Thyroid gland (tissue), 4 donors: Measurements from ENCODE around the gene ZNF407. TPM values are rescaled to one million over a fixed set of nuclear protein-coding genes. Genes with fewer than 3 reads are reported as not detected.

Experiments used
- DNase-seq, 2 donors: peaks; one replicate each; pipeline ENCODE4 v3.0.0-alpha.2; 2019
- H3K27ac ChIP-seq, 3 donors: fragments of 200-600 bp; sonication (generic); 1 replicate in 2 of 3; 2 replicates in 1 of 3; pipeline ENCODE4 v1.5.1; 2016 to 2019; ENCODE audit warnings: mild to moderate bottlenecking in 1 of 3, moderate library complexity in 1 of 3
- H3K27me3 ChIP-seq: fragments of 200-600 bp; sonication (generic); one replicate; pipeline ENCODE4 v1.5.1; 2019
- H3K36me3 ChIP-seq, 2 donors: fragments of 200-600 bp; sonication (generic); one replicate each; pipeline ENCODE4 v1.5.1; 2016 to 2019
- H3K4me1 ChIP-seq, 2 donors: fragments of 200-600 bp; sonication (generic); one replicate each; pipeline ENCODE4 v1.5.1; 2017 to 2019
- H3K4me3 ChIP-seq, 3 donors: fragments of 200-600 bp; sonication (generic); replicated peaks in 1 of 3; 1 replicate in 2 of 3; 2 replicates in 1 of 3; pipeline ENCODE4 v1.5.1; 2016; ENCODE audit warnings: mild to moderate bottlenecking in 1 of 3
- H3K9me3 ChIP-seq: fragments of 200-600 bp; sonication (generic); one replicate; pipeline ENCODE4 v1.5.1; 2017
- CTCF ChIP-seq, 6 experiments: fragments of 200-600 bp in 3 of 6; fragments of 450-650 bp in 3 of 6; sonication (generic) in 3 of 6; IDR thresholded peaks; one replicate each; pipeline ENCODE4 v1.5.1; 2016 to 2019; ENCODE audit warnings: antibody characterized with exemption in 6 of 6, mild to moderate bottlenecking in 2 of 6, inconsistent platforms in 1 of 6, moderate library complexity in 1 of 6
- POLR2A ChIP-seq, 2 donors: fragments of 450-650 bp; IDR thresholded peaks; one replicate each; pipeline ENCODE4 v1.6.1; 2017; ENCODE audit warnings: antibody characterized with exemption in 2 of 2, mild to moderate bottlenecking in 2 of 2, moderate library complexity in 1 of 2
- WGBS, 2 donors: methylation state at CpG; one replicate each; pipeline ENCODE4 v1.1.5; 2017; 5-methylcytosine and 5-hydroxymethylcytosine counted together
- intact Hi-C: fragments of 100-400 bp; cut with DNase I; formaldehyde crosslinking; loops from one replicate; pipeline ENCODE4 v1.15.1; 2023
- total RNA-seq, 4 donors: library from RNA; depleted of rRNA; stranded (reverse); fragments of >200 nt; gene quantifications; one replicate each; pipeline ENCODE4 v1.2.3, GENCODE V29; 2016

The ZNF407 gene
- total RNA-seq, 4 donors from 2014 or later = 20.2 to 40.0 (median 26.4) TPM

DNA sequence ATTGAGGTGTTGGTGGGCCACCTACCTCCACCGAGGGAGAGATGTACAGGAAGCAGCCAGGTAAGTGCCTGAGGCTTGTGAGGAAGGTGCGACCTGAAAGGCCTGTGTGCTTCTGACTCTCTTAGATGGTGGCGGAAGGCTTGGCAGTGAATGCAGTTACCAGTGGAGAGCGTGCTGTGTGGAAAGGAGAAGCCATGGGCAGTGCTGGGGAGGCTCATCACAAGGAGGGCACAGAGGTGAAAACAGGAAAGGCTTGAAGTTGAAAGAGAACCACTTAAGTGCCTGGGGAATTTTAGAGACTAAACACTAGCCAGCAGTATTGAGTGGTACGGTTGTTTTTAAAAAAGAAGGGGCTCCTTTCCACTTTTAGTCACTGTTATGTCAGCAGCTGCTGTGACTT is 130.9 kb downstream of the ZNF407 start:
- no peak overlapping the region for H3K4me3 ChIP-seq
- peak overlapping the region in 2 of 3 donors; percentile 40 to 44 for H3K27ac ChIP-seq
- H3K4me1 ChIP-seq = peaks cover 6 to 16% of the 10 kb centered on the region in 2 donors
- H3K9me3 ChIP-seq = no peaks in the 10 kb centered on the region
- intact Hi-C loops = no loop called here
- 34 to 58% methylated on average over 5 of the region's 5 CpGs for WGBS, 2 donors
- TF ChIP-seq CTCF (IDR thresholded peaks at IDR 0.05) (no peak), POLR2A (IDR thresholded peaks at IDR 0.05) (no peak)
- no peaks in the 10 kb centered on the region for H3K36me3 ChIP-seq
- peak; percentile 62 to 64 for DNase-seq
- H3K27me3 ChIP-seq = no peaks in the 10 kb centered on the region

DNA sequence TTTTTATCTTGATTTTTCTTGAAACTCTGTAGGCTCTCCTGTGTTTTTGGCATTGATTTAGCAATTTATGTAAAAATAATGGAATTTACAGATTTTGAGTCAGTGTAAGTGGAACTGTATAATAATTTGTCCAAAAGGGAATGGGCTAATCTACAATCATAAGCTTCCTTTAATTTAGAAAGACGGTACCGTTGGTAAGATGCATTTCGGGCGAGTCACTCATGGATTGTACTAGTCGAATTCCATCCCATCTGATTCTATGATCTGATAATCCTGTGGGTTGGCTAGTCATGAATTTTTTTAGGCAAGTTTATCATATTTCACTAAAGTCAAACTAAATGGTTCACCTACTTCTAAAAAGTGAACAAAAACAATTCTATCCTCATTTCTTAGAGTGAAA is 133.4 kb downstream of the ZNF407 start:
- H3K27ac ChIP-seq = no peak overlapping the region
- TF ChIP-seq CTCF (IDR thresholded peaks at IDR 0.05) = no peak
- no peak for TF ChIP-seq POLR2A (IDR thresholded peaks at IDR 0.05)
- 96 to 99% methylated on average over 5 of the region's 5 CpGs for WGBS, 2 donors

DNA sequence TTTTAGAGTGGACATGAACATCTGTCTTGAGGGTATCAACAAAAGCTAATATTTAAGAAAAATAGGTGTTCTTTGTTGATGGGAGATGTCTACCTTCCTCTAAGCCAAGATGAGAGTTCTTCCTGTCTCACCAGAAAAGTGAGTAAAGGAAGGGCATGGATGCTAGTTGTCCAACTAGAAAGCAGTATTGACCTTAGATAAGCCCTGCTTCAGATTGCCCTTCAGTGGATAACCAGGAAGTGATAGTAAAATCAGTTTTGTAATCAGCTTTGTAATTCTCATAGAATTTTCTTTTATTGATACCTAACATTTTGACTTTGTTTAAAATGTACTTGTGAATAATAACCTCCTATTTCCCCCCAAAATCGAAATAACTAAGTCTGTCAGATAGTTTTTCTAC is 134.7 kb downstream of the ZNF407 start:
- intact Hi-C loops = no loop called here
- no peak for DNase-seq
- H3K9me3 ChIP-seq = no peaks in the 10 kb centered on the region
- H3K27me3 ChIP-seq = no peaks in the 10 kb centered on the region
- H3K4me3 ChIP-seq = no peak overlapping the region
- H3K27ac ChIP-seq = no peak overlapping the region
- no peak for TF ChIP-seq CTCF (IDR thresholded peaks at IDR 0.05)
- no peak for TF ChIP-seq POLR2A (IDR thresholded peaks at IDR 0.05)
- peaks cover 6 to 21% of the 10 kb centered on the region in 2 donors for H3K4me1 ChIP-seq
- H3K36me3 ChIP-seq = no peaks in the 10 kb centered on the region
- WGBS, 2 donors = 93 to 97% methylated on average over 1 of the region's 1 CpG

More for the DNA sequence above, 133.4 kb downstream of the ZNF407 start:
- peaks cover 6 to 21% of the 10 kb centered on the region in 2 donors for H3K4me1 ChIP-seq
- H3K4me3 ChIP-seq = no peak overlapping the region
- H3K9me3 ChIP-seq = no peaks in the 10 kb centered on the region
- DNase-seq = no peak
- intact Hi-C loops = no loop called here
- H3K27me3 ChIP-seq = no peaks in the 10 kb centered on the region
- H3K36me3 ChIP-seq = no peaks in the 10 kb centered on the region

DNA sequence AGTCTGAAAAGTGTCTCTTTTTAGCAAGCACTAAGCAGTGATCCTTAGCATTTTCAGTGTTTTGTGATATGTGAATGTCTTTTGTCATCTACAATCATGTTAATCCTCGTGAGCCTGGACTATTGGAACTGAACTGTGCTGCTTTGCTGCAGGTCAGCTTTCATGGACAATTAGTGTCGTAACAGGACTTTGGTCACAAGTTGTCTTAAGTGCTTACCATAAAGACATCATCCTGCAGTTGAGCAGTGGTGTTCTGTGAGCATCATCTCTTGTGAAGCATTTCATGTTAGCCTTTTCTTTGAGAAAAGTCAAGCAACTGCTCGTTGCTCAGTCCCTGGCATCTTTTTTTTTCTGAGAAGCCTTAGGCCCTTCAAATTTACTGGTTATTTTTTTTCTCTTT is 135.9 kb downstream of the ZNF407 start:
- WGBS, 2 donors = 78 to 80% methylated on average over 3 of the region's 3 CpGs
- no peaks in the 10 kb centered on the region for H3K9me3 ChIP-seq
- intact Hi-C loops = no loop called here
- peaks cover 6 to 15% of the 10 kb centered on the region in 2 donors for H3K4me1 ChIP-seq
- H3K27ac ChIP-seq = no peak overlapping the region
- no peak overlapping the region for H3K4me3 ChIP-seq
- no peak for DNase-seq
- no peak for TF ChIP-seq CTCF (IDR thresholded peaks at IDR 0.05)
- no peaks in the 10 kb centered on the region for H3K27me3 ChIP-seq
- H3K36me3 ChIP-seq = no peaks in the 10 kb centered on the region

- no peaks in the 10 kb centered on the region for H3K27me3 ChIP-seq
- no peak for DNase-seq
- peaks cover 6 to 11% of the 10 kb centered on the region in 2 donors for H3K4me1 ChIP-seq
- TF ChIP-seq CTCF (IDR thresholded peaks at IDR 0.05) (no peak), POLR2A (IDR thresholded peaks at IDR 0.05) (no peak)
- H3K36me3 ChIP-seq = no peaks in the 10 kb centered on the region
- intact Hi-C loops = no loop called here
- 58 to 59% methylated on average over 11 of the region's 11 CpGs for WGBS, 2 donors
- no peaks in the 10 kb centered on the region for H3K9me3 ChIP-seq
- H3K4me3 ChIP-seq = no peak overlapping the region
- H3K27ac ChIP-seq = no peak overlapping the region
These were observed 136.4 kb downstream of the ZNF407 start for GRCh38 chr18:74734013-74734444.
